ENCODE results near the gene RPGRIP1. TPM values are rescaled to one million over a fixed set of nuclear protein-coding genes. Genes with fewer than 3 reads are reported as not detected.
"Not testable (repeated sequence)": the region's sequence is repeated elsewhere in the genome, so short reads cannot be mapped to it uniquely, and the experiment has no call there.

The RPGRIP1 gene
- total RNA-seq, 4 donors from 2014 or later, result 0.21 to 2.6 TPM; not detected in 2

GRCh38 chr14:21248338-21248737 is 31.5 kb upstream of the RPGRIP1 start:
- no peak for DNase-seq (ENCODE audit: low spot score in 2 of 2)
- WGBS, 2 donors, result 81 to 83% methylated on average over 1 of the region's 1 CpG
- intact Hi-C loops (cut with DNase I; ENCODE audit: low total_unique reads), result no loop called here
- TF ChIP-seq POLR2A (IDR thresholded peaks at IDR 0.05), result no peak
- TF ChIP-seq, protein P1, sequence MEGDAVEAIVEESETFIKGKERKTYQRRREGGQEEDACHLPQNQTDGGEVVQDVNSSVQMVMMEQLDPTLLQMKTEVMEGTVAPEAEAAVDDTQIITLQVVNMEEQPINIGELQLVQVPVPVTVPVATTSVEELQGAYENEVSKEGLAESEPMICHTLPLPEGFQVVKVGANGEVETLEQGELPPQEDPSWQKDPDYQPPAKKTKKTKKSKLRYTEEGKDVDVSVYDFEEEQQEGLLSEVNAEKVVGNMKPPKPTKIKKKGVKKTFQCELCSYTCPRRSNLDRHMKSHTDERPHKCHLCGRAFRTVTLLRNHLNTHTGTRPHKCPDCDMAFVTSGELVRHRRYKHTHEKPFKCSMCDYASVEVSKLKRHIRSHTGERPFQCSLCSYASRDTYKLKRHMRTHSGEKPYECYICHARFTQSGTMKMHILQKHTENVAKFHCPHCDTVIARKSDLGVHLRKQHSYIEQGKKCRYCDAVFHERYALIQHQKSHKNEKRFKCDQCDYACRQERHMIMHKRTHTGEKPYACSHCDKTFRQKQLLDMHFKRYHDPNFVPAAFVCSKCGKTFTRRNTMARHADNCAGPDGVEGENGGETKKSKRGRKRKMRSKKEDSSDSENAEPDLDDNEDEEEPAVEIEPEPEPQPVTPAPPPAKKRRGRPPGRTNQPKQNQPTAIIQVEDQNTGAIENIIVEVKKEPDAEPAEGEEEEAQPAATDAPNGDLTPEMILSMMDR (IDR thresholded peaks at IDR 0.05), result no peak
- H3K4me3 ChIP-seq (ENCODE audit: low read depth, poor library complexity, severe bottlenecking), result no peak overlapping the region

DNA sequence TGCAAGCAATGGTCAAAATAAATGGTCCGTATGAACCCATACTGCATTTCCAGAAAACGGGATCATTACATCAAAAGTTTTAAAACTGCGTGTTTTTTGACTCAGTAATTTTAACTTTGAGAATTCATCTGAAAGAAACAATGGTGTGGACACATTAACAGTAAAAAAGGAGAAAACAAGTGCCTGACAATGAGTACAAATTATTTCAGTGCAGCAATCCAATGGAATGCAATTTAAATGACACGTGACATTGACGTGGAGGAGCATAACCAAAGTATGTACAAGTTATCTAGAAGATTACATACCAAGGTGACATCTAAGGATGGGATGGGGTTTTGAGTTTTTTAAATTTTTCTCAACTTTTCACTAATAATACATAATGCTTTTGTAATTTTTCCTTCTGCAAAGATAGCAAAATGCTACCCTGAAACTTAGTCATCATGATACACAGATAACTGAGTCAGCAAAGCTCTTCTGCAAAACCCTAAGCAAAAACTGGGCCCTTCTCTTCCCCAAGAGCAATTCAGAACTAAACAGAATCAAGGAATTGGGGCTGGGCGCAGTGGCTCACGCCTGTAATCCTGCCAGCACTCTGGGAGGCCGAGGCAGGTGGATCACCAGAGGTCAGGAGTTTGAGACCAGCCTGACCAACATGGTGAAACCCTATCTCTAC is 31.0 kb upstream of the RPGRIP1 start:
- 90 to 92% methylated on average over 8 of the region's 8 CpGs for WGBS, 2 donors
- TF ChIP-seq, protein P1 (IDR thresholded peaks at IDR 0.05), result no peak
- TF ChIP-seq POLR2A (IDR thresholded peaks at IDR 0.05), result no peak
- no peak for DNase-seq (ENCODE audit: low spot score in 2 of 2)
- H3K4me3 ChIP-seq (ENCODE audit: low read depth, poor library complexity, severe bottlenecking), result no peak overlapping the region
- intact Hi-C loops (cut with DNase I; ENCODE audit: low total_unique reads), result no loop called here

- no peak overlapping the region for H3K4me3 ChIP-seq (ENCODE audit: low read depth, poor library complexity, severe bottlenecking)
- intact Hi-C loops (cut with DNase I; ENCODE audit: low total_unique reads), result no loop called here
- no peak for DNase-seq (ENCODE audit: low spot score in 2 of 2)
- WGBS, 2 donors, result 96 to 97% methylated on average over 5 of the region's 5 CpGs
- TF ChIP-seq POLR2A (IDR thresholded peaks at IDR 0.05), result no peak
- TF ChIP-seq, protein P1 (IDR thresholded peaks at IDR 0.05), result no peak
Measured at GRCh38 chr14:21251215-21251614, 28.7 kb upstream of the RPGRIP1 start.

- H3K4me3 ChIP-seq (ENCODE audit: low read depth, poor library complexity, severe bottlenecking), result no peak overlapping the region
- WGBS, 2 donors, result 88 to 96% methylated on average over 2 of the region's 2 CpGs
- TF ChIP-seq POLR2A (IDR thresholded peaks at IDR 0.05), result no peak
- TF ChIP-seq, protein P1 (IDR thresholded peaks at IDR 0.05), result no peak
- DNase-seq (ENCODE audit: low spot score in 2 of 2), result no peak
- intact Hi-C loops (cut with DNase I; ENCODE audit: low total_unique reads), result no loop called here
Measured at GRCh38 chr14:21252149-21252548, 27.7 kb upstream of the RPGRIP1 start.

DNA sequence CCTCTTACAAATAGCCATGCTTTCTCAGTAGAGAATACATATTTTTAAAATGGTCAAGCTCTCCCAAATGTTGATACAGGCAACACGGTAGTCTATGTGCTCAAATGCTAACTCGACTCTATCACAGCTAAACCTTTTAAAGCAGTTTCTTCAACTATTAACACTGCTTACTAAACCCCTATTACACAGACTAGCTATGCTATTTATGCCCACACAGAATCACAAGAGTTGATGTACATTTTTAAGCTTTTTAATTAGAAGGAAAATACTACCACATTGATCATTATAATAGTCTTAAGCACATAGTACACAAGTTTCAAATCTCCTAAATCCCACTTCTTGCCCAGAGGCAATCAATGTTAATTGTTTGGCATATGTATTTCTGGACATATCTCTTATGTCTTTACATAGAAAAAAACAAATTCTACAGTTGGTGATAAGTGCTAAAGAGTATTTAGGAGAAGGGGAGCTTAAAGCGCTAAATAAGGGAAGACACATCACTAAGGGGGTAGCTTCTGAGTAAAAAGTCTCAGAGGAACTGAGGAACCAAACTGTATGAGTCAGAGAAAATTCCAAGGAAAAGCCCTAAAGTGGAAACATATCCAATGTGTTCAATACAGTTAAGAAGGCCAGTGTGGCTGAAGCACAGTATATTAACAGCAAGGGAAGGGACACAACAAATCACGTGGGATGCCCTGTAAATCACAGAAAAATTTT is 24.3 kb upstream of the RPGRIP1 start:
- DNase-seq (ENCODE audit: low spot score in 2 of 2), result no peak
- TF ChIP-seq POLR2A (IDR thresholded peaks at IDR 0.05), result no peak
- TF ChIP-seq, protein P1 (IDR thresholded peaks at IDR 0.05), result no peak
- no peak overlapping the region for H3K4me3 ChIP-seq (ENCODE audit: low read depth, poor library complexity, severe bottlenecking)
- 64 to 66% methylated on average over 4 of the region's 4 CpGs for WGBS, 2 donors
- intact Hi-C loops (cut with DNase I; ENCODE audit: low total_unique reads), result no loop called here

DNA sequence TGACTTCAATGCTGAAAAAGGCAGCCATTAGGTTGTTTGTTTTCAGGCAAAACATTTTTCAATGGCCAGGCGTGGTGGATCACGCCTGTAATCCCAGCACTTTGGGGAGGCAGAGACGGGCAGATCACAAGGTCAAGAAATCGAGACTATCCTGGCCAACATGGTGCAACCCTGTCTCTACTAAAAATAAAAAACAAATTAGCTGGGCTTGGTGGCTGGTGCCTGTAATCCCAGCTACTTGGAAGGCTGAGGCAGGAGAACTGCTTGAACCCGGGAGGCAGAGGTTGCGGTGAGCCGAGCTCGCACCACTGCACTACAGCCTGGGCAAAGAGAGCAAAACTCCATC is 23.8 kb upstream of the RPGRIP1 start:
- 85 to 86% methylated on average over 8 of the region's 8 CpGs for WGBS, 2 donors
- DNase-seq (ENCODE audit: low spot score in 2 of 2); H3K4me3 ChIP-seq (ENCODE audit: low read depth, poor library complexity, severe bottlenecking); intact Hi-C loops (cut with DNase I; ENCODE audit: low total_unique reads): not testable (repeated sequence)
